Neuronal stem cell (in vitro differentiated cells): ENCODE results near the gene GLYR1.

Experiments
- DNase-seq: peaks from one replicate; pipeline ENCODE4 v3.0.0-alpha.2; 2013; ENCODE audit warnings: low spot score
- H2AFZ ChIP-seq: one replicate; pipeline ENCODE4 v1.6.1; 2013; ENCODE audit warnings: mild to moderate bottlenecking, low read length, inconsistent platforms
- H2AK5ac ChIP-seq: 2 replicates; pipeline ENCODE4 v1.6.1; 2013; ENCODE audit warnings: low read depth, mild to moderate bottlenecking, inconsistent platforms, low read length, moderate library complexity, mixed read lengths
- H2BK120ac ChIP-seq: 2 replicates; pipeline ENCODE4 v1.6.1; 2013; ENCODE audit warnings: low read depth, mild to moderate bottlenecking, inconsistent platforms, low read length, moderate library complexity, mixed read lengths
- H2BK12ac ChIP-seq: one replicate; pipeline ENCODE4 v1.6.1; 2013; ENCODE audit warnings: low read length, inconsistent platforms
- H2BK15ac ChIP-seq: 2 replicates; pipeline ENCODE4 v1.6.1; 2013; ENCODE audit warnings: mild to moderate bottlenecking, low read length, inconsistent platforms, mixed read lengths
- H2BK5ac ChIP-seq: one replicate; pipeline ENCODE4 v1.6.1; 2013; ENCODE audit warnings: inconsistent platforms, mild to moderate bottlenecking, low read length, moderate library complexity
- H3K14ac ChIP-seq: one replicate; pipeline ENCODE4 v1.6.1; 2013; ENCODE audit warnings: low read length, inconsistent platforms
- H3K18ac ChIP-seq: 2 replicates; pipeline ENCODE4 v1.6.1; 2013; ENCODE audit warnings: low read length, inconsistent platforms
- H3K23ac ChIP-seq: 2 replicates; pipeline ENCODE4 v1.6.1; 2013; ENCODE audit warnings: low read depth, mild to moderate bottlenecking, mixed read lengths, low read length, inconsistent platforms; ENCODE audit not compliant: poor library complexity
- H3K27ac ChIP-seq: replicated peaks from 3 replicates; pipeline ENCODE4 v1.5.1; 2013; ENCODE audit warnings: low read length, inconsistent platforms
- H3K27me3 ChIP-seq, 3 experiments: 2 replicates each; pipeline ENCODE4 v1.6.1; 2013; ENCODE audit warnings: low read length in 3 of 3, mild to moderate bottlenecking in 2 of 3, inconsistent platforms in 1 of 3, low read depth in 1 of 3, mixed read lengths in 1 of 3, moderate library complexity in 1 of 3; ENCODE audit not compliant: control insufficient read depth in 3 of 3, insufficient read depth in 3 of 3
- H3K36me3 ChIP-seq, 2 donors: replicated peaks in 1 of 2; 2 replicates each; pipeline ENCODE4 v1.6.1; 2013; ENCODE audit warnings: low read length in 2 of 2; ENCODE audit not compliant: control insufficient read depth in 2 of 2, insufficient read depth in 2 of 2
- H3K4ac ChIP-seq: 2 replicates; pipeline ENCODE4 v1.6.1; 2013; ENCODE audit warnings: inconsistent platforms, mild to moderate bottlenecking, low read length, moderate library complexity
- H3K4me1 ChIP-seq, 2 donors: 1 replicate in 1 of 2; 2 replicates in 1 of 2; pipeline ENCODE4 v1.6.1; 2013; ENCODE audit warnings: low read length in 2 of 2, low read depth in 1 of 2; ENCODE audit not compliant: control insufficient read depth in 2 of 2, insufficient read depth in 1 of 2
- H3K4me2 ChIP-seq: one replicate; pipeline ENCODE4 v1.6.1; 2013; ENCODE audit warnings: mild to moderate bottlenecking, low read length, inconsistent platforms; ENCODE audit not compliant: insufficient read depth, poor library complexity, severe bottlenecking
- H3K4me3 ChIP-seq, 2 donors: 2 replicates each; pipeline ENCODE4 v1.5.1; 2013; ENCODE audit warnings: low read length in 2 of 2, mild to moderate bottlenecking in 2 of 2, inconsistent platforms in 1 of 2, moderate library complexity in 1 of 2
- H3K79me1 ChIP-seq: one replicate; pipeline ENCODE4 v1.6.1; 2013; ENCODE audit warnings: low read depth, mild to moderate bottlenecking, inconsistent platforms, low read length, moderate library complexity
- H3K9ac ChIP-seq: one replicate; pipeline ENCODE4 v1.6.1; 2013; ENCODE audit warnings: mild to moderate bottlenecking, low read depth, low read length, inconsistent platforms; ENCODE audit not compliant: poor library complexity
- H3K9me3 ChIP-seq, 2 donors: replicated peaks in 1 of 2; 2 replicates each; pipeline versions ENCODE3 to v1.6.1; 2013; ENCODE audit warnings: low read length in 2 of 2, mild to moderate bottlenecking in 2 of 2, inconsistent platforms in 1 of 2, low read depth in 1 of 2, mixed read lengths in 1 of 2, moderate library complexity in 1 of 2; ENCODE audit not compliant: control insufficient read depth in 2 of 2, insufficient read depth in 1 of 2
- H4K8ac ChIP-seq: one replicate; pipeline ENCODE4 v1.6.1; 2013; ENCODE audit warnings: low read depth, mild to moderate bottlenecking, inconsistent platforms, low read length, moderate library complexity
- H4K91ac ChIP-seq: one replicate; pipeline ENCODE4 v1.6.1; 2013; ENCODE audit warnings: low read length, low read depth, mild to moderate bottlenecking, inconsistent platforms; ENCODE audit not compliant: poor library complexity
- WGBS, 2 donors: extraction: QIAGEN DNeasy Blood & Tissue Kit; methylation state at CpG; one replicate each; pipeline ENCODE4 v1.1.7; 2013; ENCODE audit warnings: missing lambda C conversion rate in 2 of 2, mixed read lengths in 1 of 2; ENCODE audit not compliant: insufficient read length in 2 of 2, insufficient replicate concordance in 1 of 2; ENCODE audit errors: extremely low coverage in 2 of 2; 5-methylcytosine and 5-hydroxymethylcytosine counted together

GLYR1 gene

GRCh38 chr16:4775005-4775404, 72.1 kb downstream of the GLYR1 start:
- Histone ChIP-seq H3K79me1 (no peaks in the 10 kb centered on the region), H2BK15ac (no peak overlapping the region), H3K4me3 (no peak overlapping the region), H2AK5ac (no peak overlapping the region), H3K23ac (no peak overlapping the region), H3K4me2 (no peak overlapping the region), H3K14ac (no peak overlapping the region), H3K27ac (no peak overlapping the region), H3K36me3 (no peaks in the 10 kb centered on the region), H2BK5ac (no peak overlapping the region), H3K27me3 (no peaks in the 10 kb centered on the region), H3K18ac (peak overlapping the region; percentile 7), H3K4me1 (peaks cover 0 to 1% of the 10 kb centered on the region in 2 donors), H3K9me3 (no peaks in the 10 kb centered on the region), H2BK12ac (no peak overlapping the region), H3K4ac (no peak overlapping the region), H2BK120ac (no peak overlapping the region), H4K91ac (no peak overlapping the region), H3K9ac (no peak overlapping the region), H4K8ac (no peak overlapping the region), H2AFZ (no peak overlapping the region)
- DNase-seq, result no peak
- no CpG with 5 or more reads among the region's 13 CpGs for WGBS, 2 donors

GRCh38 chr16:4772351-4772750, 74.7 kb downstream of the GLYR1 start:
- Histone ChIP-seq H3K14ac (no peak overlapping the region), H3K4me2 (no peak overlapping the region), H3K4me3 (no peak overlapping the region), H3K4me1 (peaks cover 2 to 3% of the 10 kb centered on the region in 2 donors), H2AK5ac (no peak overlapping the region), H3K9me3 (no peaks in the 10 kb centered on the region), H3K18ac (no peak overlapping the region), H2AFZ (no peak overlapping the region), H2BK12ac (no peak overlapping the region), H3K9ac (no peak overlapping the region), H4K8ac (no peak overlapping the region), H2BK15ac (no peak overlapping the region), H3K79me1 (no peaks in the 10 kb centered on the region), H2BK5ac (no peak overlapping the region), H3K4ac (no peak overlapping the region), H4K91ac (no peak overlapping the region), H3K27ac (no peak overlapping the region), H3K23ac (no peak overlapping the region), H3K27me3 (no peaks in the 10 kb centered on the region), H3K36me3 (no peaks in the 10 kb centered on the region), H2BK120ac (no peak overlapping the region)
- WGBS, 2 donors, result no CpG with 5 or more reads among the region's 5 CpGs
- DNase-seq, result no peak

- Histone ChIP-seq H3K4me2 (no peak overlapping the region), H2AFZ (peak overlapping the region; percentile 27), H3K4me3 (no peak overlapping the region), H3K27me3 (no peaks in the 10 kb centered on the region), H3K9ac (no peak overlapping the region), H3K27ac (no peak overlapping the region), H3K4ac (no peak overlapping the region), H4K8ac (no peak overlapping the region), H3K14ac (no peak overlapping the region), H2AK5ac (no peak overlapping the region), H2BK120ac (no peak overlapping the region), H4K91ac (no peak overlapping the region), H3K18ac (no peak overlapping the region), H3K9me3 (no peaks in the 10 kb centered on the region), H3K23ac (no peak overlapping the region), H3K4me1 (peaks cover 3 to 4% of the 10 kb centered on the region in 2 donors), H2BK12ac (peak overlapping the region; percentile 84), H3K36me3 (no peaks in the 10 kb centered on the region), H2BK15ac (no peak overlapping the region), H3K79me1 (no peaks in the 10 kb centered on the region), H2BK5ac (no peak overlapping the region)
- DNase-seq, result no peak
- no CpG with 5 or more reads among the region's 3 CpGs for WGBS, 2 donors
Observed at GRCh38 chr16:4771646-4772045, 75.4 kb downstream of the GLYR1 start.

DNA sequence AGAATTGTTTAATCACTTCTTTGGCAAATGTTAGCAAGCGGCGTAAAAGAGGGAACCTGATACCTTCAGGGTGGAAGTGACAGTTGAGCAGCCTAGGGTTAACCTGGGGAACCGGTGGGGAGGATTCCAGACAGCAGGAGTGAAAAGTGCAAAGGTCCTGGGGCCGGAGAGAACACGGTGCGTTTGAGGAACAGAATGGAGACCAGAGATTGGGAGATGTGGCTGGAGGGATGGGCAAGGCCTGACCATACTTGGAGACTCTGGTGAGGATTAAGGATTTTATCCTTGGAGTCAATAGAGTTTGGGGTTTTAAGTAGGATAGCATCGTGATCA, 77.8 kb downstream of the GLYR1 start:
- Histone ChIP-seq H3K4ac (no peak overlapping the region), H3K9ac (no peak overlapping the region), H4K91ac (no peak overlapping the region), H3K4me2 (no peak overlapping the region), H3K27me3 (no peaks in the 10 kb centered on the region), H2BK120ac (no peak overlapping the region), H2BK12ac (no peak overlapping the region), H3K14ac (no peak overlapping the region), H3K79me1 (no peaks in the 10 kb centered on the region), H2BK5ac (no peak overlapping the region), H3K9me3 (no peaks in the 10 kb centered on the region), H3K27ac (no peak overlapping the region), H3K36me3 (peaks cover 3 to 14% of the 10 kb centered on the region in 2 donors), H3K23ac (no peak overlapping the region), H2AFZ (peak overlapping the region; percentile 96), H3K18ac (no peak overlapping the region), H3K4me1 (peaks cover 6% of the 10 kb centered on the region in 2 donors), H2BK15ac (no peak overlapping the region), H4K8ac (no peak overlapping the region), H2AK5ac (peak overlapping the region; percentile 2), H3K4me3 (peak overlapping the region in 1 of 2 donors; percentile 78)
- no CpG with 5 or more reads among the region's 7 CpGs for WGBS, 2 donors
- DNase-seq, result no peak
